ENCODE data around the gene B3GALT5.

Gene B3GALT5

DNA sequence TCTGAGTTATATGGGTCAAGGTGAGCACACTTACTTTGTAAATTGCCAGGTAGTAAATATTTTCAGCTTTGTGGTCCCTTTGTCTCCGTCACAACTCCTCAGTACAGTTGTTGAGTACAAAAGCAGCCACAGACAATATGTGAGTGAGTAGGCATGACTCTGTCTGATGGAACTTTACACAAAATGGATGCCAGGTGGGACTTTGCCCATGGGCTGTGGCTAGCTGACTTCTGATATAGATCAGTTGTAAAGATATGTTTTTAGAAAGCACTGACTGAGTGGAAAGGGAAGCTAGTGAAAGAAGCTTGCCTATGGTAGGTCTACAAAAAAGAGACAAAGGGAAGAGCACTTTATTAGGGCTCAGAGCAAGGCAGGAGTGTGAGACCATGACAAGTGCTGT, 109.1 kb downstream of the B3GALT5 start:
- no peak overlapping the region for H3K4me3 ChIP-seq (ENCODE audit: severe bottlenecking)
- H3K27ac ChIP-seq (ENCODE audit: poor library complexity, severe bottlenecking), result no peak overlapping the region
- H3K36me3 ChIP-seq (ENCODE audit: low read depth), result no peaks in the 10 kb centered on the region
- peaks cover 4% of the 10 kb centered on the region for H3K27me3 ChIP-seq (ENCODE audit: insufficient read depth, poor library complexity, severe bottlenecking)
- ATAC-seq (ENCODE audit: low read depth) (no peak), DNase-seq (ENCODE audit: low spot score) (no peak)
- no peaks in the 10 kb centered on the region for H3K9me3 ChIP-seq (ENCODE audit: severe bottlenecking)
- no peaks in the 10 kb centered on the region for H3K4me1 ChIP-seq (ENCODE audit: insufficient read depth, poor library complexity, severe bottlenecking)
- TF ChIP-seq, protein P1, sequence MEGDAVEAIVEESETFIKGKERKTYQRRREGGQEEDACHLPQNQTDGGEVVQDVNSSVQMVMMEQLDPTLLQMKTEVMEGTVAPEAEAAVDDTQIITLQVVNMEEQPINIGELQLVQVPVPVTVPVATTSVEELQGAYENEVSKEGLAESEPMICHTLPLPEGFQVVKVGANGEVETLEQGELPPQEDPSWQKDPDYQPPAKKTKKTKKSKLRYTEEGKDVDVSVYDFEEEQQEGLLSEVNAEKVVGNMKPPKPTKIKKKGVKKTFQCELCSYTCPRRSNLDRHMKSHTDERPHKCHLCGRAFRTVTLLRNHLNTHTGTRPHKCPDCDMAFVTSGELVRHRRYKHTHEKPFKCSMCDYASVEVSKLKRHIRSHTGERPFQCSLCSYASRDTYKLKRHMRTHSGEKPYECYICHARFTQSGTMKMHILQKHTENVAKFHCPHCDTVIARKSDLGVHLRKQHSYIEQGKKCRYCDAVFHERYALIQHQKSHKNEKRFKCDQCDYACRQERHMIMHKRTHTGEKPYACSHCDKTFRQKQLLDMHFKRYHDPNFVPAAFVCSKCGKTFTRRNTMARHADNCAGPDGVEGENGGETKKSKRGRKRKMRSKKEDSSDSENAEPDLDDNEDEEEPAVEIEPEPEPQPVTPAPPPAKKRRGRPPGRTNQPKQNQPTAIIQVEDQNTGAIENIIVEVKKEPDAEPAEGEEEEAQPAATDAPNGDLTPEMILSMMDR (IDR thresholded peaks at IDR 0.05; ENCODE audit: poor library complexity, severe bottlenecking), result no peak
